Measurements from ENCODE around the gene PDE4B.
"Not testable (repeated sequence)": the region's sequence is repeated elsewhere in the genome, so short reads cannot be mapped to it uniquely, and the experiment has no call there.

Gene PDE4B

DNA sequence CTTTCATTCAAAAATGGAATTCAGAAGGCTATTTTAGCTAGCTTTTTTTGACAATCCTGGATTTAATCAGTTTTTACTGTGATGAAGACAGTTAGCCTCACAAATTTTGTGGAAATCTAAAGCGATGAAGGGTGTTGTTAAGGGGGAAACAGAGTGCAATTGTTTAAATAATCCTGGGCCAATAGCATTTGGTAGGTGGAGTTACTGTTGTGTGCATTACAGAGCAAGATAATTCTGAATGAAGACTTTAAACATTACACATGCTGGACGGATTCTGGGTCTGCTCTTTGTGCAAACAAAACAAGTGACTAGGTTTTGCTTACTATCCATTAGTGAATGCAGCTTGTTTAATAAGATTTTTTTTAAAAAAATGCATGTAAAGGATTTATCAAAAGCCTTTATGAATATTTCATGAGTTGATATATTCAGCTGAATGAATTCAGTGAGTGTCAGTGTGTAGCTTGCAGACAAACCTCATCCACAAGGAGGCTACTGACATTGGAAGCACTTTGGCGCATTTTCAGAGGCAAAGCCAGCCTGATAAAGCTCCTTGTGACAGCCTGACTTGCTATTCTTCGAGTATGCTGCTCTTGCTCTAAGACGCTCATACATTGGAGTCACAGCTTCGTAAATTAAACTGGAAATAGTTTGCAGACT is 199.6 kb downstream of the PDE4B start:
- DNase-seq = peak in 45 of 58 donors; percentile 3 to 83 (median 47)

DNA sequence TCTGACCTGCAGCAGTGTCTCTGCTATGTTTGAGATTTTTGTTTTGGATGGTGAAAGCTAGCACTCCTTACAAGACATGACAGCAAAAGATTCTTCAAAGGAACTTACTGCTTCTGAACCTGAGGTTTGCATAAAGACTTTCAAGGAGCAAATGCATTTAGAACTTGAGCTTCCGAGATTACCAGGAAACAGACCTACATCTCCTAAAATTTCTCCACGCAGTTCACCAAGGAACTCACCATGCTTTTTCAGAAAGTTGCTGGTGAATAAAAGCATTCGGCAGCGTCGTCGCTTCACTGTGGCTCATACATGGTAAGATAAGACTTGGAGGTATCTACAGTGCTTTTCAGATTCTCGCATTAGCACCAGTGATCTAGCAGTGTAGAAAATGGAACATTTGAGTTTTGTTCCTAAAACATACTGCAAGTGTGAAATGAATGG is 200.2 kb downstream of the PDE4B start:
- DNase-seq = peak in 6 of 58 donors; percentile 2 to 61 (median 57)

DNA sequence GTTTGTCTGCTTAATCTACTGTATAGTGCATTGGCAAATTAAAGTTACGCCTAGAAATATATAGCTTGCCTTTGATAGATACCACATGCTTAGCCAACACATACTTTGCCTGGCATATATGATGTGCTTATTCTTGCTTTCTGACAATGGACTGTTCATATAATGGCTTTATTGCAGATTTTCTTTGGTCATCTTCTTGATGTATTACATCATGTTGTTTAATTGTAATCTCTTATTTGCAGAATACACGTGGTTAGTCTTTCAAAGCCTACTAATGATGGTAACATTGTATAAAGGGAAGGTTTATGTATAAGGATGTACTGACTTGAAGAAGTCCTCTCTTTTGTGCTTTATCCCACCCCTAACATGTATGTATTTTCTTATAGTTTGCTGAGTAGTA is 201.5 kb downstream of the PDE4B start:
- no peak for DNase-seq

DNA sequence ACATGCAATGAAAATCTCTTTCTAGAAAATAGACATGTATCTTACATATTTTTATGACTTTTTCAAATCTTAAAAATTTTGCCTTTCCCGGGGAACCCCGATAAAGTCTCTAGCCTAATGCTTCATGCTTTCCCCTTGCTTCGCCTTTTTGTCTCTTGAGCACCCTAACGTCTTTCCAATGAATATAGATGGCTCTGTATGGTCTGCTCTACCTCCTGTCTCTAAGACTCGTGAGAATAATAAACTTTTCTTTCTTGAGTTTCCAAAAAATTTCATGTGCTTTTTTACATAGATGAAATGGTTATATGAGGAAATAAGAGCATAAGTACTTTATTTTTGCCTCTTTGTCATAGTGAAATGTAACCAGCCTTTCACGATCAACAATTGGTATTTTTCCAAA is 202.6 kb downstream of the PDE4B start:
- no peak for DNase-seq

DNA sequence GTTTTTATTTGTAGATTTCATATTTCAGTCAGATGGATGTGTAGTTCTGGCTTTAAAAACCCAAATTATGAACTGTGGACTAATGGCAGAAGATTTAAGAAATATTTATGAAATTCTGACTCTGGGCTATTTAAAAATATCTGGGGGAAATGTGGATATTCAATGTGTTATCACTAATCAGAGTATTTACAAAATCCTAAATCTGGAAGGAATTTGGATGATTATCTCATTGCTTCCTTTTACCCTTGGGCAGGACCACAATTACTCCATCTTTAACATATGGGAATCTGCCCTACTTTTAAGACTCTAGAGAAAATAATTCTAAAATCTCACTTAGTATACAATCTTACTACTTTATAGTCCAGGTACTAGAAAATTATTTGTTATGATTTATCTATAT is 203.2 kb downstream of the PDE4B start:
- DNase-seq = no peak

DNA sequence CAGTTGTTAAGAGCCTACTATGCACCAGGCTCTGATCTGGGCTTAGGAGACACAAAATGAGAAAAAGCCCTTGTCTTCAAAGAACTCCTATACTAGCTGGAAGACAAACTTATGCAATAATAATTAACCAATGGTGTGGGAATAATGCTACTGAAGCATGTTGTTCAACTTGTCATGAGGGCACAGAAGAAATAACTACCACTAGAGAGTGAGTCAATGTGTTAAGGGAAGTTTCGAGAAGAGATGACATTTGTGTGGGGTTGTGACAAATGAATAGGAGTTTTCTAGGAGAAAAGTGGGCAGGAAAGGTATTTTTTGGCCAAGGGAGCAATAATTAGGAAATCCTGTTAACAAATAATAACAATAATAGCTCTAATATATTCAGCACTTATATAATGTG is 205.0 kb downstream of the PDE4B start:
- no peak for DNase-seq

DNA sequence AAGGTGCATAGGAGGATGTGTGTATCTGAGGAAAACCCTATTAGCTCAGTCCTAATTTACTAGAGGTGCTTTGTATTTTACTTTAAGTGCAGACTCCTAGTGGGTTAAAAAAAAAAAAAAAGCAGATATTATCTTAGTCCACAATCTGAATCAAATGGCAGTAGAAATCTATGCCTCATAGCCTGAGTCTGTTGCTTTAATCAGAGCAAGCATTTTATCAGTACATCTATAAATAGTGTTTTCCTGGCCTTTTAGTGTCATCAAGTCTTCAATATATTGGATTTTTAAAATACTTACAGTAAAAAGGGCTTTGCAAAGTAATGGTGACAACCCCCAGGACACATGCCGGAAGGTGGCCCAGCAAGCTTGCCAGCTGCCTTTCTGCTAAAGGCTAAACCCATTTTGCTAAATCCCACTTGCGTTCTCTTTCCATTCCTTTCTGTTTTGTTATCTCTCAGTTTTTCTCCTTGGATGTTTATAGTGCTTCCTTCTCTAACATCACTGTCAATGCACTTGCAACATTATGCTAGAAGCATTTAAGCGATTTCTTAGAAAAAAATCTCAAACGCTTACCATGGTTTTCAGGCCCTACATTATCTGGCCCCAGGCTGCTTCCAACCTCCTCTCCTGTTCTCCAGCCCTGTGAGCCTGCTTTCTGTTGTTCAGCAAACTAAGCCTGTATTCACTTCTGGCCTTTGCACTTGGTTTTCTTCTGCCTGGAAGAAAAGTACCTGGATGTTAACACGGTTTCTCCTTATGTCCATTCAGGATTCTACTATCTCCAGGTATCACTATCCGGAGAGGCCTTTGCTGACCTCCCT is 206.3 kb downstream of the PDE4B start:
- no peak for DNase-seq

DNA sequence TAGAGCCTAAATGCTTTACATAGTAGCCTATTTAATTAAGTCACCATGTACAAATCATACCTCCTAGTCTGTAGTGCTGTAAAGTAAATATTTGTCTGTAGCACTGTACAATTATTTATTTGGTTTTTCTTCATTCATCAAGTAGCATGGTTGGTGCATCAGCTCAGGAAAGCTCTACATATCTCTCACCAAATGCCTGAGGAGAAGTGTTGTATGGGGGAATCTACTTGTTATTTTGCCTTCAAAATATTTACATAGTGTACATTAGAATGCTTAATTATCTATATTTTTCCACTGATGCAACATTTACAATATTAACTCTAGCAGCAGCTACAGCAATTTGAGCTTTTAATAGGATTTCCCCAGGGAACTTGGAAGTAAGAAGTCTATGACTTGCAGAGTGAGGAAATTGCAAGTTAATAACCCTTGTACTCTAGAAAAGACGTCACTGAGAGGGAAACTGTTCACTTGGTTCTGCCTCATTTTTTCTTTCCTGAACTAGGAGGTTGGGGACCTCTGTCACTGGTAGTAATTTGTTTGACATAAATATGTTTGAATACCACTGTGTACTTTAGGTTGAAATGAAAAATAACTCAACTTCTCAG is 207.4 kb downstream of the PDE4B start:
- no peak for DNase-seq

DNA sequence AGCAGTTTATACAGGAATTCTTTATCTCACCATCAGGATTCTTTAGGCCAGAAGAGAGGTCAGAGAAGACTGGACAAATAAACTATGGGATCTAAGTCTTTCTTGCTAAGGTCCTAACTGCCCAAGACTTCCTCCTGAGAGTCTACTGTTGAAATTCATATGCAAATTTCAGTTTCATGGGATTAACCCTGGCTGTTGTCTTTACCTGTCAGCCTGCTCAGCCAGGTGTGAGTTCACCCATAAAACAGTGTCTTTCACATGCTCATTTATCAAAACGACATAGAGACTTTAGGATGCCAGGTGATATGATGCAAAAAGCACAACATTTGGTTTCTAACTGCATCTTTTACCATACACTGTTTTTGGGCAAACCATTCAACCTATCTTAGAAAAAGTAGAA is 211.0 kb downstream of the PDE4B start:
- DNase-seq = no peak

DNA sequence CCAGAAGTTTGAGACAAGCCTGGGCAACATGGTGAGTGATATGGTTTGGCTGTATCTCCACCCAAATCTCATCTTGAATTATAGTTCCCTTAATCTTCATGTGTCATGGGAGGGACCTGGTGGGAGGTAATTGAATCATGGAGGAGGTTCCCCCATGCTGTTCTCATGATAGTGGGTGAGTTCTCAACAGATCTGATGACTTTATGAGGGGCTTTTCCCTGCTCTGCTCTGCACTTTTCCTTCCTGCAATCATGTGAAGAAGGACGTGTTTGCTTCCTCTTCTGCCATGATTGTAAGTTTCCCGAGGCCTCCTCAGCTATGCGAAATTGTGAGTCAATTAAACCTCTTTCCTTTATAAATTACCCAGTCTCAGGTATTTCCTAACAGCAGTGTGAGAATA is 213.8 kb downstream of the PDE4B start:
- not testable (repeated sequence) for DNase-seq

DNA sequence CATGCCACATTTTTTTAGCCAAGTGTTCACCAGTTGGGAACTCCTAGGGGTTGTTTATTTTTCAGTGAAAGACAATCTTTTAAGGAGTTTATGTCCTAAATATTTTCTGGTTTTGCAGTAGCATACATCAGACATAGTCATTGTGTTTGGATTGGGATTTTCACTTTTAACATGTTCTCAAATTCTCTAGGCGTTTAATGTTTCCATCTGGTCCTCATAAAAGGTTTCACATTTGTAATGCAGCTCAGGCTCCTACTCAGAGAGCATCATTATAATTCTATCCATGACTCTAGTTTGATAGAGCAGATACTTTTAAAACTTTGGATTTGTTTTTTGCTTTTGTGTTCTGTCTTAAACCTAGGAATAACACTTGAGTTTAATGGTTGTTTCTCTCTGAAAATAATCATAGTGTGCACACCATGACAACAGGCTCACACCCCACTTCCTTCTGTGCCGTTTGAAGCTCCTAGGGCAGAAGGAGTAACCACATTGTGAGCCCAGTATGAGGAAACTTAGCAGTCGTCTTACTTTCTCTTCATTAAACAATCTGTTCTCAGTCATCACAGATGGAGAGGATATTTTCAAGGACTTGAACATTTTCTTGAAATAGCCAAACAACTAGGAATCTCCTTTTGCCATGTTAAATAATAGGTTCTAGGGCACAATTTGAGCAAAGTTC is 219.6 kb downstream of the PDE4B start:
- no peak for DNase-seq

DNA sequence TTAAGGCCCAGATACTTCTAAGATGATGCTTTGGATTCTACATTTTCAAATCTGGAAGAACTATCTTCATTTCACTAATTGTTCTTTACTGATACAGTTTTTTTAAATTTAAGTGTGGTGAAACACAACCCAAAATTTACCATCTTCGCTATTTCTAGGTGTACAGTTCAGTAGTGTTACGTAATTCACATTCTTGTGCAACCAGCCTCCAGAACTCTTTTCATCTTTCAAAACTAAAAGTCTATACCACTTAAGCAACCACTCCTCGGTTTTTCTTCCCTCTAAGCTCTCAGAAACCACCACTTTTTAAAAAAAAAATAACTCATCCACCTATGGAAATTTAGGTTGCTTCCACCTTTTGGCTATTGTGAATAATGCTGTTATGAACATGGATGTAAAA is 220.7 kb downstream of the PDE4B start:
- no peak for DNase-seq

DNA sequence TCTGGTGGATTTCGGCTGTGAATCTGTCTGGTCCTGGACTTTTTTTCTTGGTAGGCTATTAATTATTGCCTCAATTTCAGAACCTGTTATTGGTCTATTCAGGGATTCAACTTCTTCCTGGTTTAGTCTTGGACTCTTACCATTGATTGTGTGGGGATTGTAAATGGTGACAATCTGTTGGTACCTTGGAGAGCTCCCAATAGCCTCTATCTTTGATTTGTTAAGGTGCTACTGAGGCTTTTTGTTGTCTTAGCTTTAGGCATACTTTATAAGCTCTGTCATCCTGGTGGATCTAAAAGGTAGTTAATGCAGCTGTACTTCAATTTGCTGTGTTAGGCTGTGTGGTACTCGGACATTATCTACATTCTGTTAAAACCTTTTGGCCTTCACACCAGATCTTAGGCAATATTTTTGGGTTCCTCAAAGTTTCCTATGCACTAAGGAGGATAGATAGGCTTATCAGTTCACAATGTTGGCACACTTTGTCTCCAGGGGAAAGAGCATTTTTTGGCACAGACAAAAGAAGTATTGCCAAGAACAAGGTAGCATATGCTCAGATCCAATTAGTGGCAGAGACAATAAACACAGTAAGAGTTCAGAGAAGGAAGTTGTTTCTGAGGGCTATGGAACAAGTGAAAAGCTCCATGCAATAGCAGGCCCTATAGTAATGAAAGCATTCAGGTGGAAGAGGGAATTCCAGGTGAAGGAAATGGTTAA is 230.4 kb downstream of the PDE4B start:
- no peak for DNase-seq

DNA sequence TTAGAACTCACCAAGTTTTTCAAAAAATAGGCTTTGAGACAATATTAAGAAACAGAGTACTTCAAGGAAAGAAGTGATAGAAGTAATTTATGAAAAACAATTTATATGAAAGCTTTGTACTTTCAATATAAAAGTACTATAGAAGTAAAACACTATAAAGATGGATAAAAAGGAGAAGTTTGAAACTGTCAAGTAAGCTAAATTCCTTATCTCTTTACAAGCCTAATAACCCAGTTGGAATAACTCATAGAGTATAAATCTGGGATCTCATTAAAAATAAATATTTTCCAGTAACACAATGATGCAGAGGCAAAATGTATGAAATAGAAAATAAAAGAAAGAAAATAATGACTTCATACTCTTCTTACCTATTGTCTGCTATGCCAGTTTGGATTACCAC is 232.5 kb downstream of the PDE4B start:
- DNase-seq = no peak

DNA sequence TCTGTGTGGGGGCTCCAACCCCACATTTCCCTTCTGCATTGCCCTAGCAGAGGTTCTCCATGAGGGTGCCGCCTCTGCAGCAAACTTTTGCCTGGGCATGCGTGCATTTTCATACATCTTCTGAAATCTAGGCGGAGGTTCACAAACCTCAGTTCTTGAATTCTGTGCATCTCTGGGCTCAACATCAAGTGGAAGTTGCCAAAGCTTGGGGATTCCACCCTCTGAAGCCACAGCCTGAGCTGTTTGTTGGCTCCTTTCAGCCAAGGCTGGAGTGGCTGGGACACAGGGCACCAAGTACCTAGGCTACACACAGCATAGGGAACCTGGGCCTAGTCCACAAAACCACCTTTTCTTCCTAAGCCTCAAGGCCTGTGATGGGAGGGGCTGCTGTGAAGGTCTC is 235.3 kb downstream of the PDE4B start:
- no peak for DNase-seq

DNA sequence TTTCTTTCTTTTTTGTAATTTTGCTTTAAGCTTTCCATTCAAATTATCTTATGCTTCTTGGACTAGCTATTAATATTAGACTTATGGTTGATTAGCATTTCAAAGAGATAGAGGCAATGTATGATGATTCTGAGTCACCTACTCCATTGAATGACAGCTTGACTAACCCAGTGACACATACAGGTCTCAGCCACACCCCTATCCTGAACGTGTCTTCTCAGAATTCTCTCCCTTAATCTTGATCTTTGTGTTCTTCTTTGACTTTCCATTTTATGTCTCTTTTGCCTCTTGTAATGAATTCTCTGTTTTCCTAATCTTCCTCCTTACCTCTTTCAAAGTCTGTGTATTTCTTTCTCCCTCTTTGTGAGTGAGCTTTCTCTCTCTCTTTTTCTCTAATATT is 241.1 kb downstream of the PDE4B start:
- DNase-seq = no peak

DNA sequence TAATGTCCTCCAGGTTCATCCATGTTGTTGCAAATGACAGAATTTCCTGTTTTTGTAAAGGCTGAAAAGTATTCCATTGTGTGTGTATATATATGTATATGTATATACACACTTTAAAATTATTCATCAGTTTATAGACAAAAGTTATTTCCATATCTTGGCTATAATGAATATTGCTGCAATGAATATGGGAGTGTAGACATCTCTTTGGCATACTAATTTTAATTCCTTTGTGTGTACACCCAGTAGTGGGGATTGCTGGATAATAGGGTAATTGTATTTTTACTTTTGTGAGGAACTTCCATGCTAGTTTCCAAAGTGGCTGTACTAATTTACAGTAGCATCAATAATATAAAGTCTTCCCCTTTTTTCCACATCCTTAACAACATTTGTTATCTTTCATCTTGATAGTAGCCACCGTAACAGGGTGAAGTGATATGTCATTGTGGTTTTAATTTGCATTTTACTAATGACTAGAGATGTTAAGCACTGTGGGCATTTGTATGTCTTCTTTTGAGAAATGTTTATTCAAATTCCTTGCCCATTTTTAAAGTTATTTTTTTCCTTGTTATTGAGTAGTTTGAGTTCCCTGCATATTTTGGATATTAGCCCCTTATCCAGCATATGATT is 243.0 kb downstream of the PDE4B start:
- DNase-seq = no peak

DNA sequence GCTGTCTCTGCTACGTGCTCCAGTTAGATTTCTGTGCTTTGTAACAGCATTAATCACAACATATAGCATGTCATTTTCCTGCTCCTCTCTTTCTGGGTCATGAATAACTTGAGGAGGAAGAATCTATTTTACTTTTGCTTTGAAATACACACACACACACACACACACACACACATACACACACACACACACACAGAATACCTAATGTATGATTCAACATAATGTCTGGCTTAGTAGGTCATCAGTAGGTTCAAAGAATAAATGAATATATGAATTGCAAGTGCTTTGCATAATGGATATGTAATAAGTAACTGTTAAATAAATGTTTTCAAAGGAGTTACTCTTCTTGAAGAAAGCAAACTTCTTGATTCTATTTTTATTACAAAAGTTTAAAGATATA is 249.0 kb downstream of the PDE4B start:
- no peak for DNase-seq

DNA sequence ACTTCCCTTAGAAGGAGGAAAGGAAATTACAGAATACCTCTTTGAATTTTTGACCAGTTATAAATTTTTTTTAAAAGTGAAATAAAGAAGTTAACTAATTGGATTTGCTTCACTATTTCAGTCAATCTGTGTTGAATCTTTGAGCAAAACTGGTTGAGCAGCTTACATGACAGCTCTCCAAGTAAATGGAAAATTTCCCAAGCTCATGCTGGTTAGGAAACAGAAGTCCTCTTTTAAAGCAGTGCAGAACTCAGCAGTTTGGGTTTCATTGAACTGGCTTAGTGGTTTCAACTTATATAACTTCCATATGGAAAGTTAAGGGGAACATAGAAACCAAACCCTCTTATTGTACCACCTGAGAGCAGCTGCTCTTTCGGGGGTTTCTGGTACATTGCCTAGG is 250.5 kb downstream of the PDE4B start:
- DNase-seq = no peak

DNA sequence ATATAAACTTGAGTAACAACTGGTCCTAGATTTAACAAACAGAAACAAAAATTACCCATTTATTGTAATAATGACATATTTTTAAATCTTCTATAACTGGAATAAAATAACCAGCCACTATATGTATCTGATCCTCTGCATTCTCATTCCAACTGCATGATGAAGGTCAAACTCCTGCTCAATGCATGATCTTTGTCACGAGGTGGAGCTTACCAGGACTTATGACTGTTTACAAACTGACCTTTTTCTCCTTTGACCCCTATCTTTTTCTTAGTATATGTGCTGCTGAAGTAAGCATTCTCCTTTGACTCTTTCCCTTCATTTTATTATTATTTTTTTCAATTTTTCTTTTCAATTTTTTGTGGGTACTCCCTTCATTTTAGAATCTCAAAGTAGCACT is 252.2 kb downstream of the PDE4B start:
- no peak for DNase-seq

DNA sequence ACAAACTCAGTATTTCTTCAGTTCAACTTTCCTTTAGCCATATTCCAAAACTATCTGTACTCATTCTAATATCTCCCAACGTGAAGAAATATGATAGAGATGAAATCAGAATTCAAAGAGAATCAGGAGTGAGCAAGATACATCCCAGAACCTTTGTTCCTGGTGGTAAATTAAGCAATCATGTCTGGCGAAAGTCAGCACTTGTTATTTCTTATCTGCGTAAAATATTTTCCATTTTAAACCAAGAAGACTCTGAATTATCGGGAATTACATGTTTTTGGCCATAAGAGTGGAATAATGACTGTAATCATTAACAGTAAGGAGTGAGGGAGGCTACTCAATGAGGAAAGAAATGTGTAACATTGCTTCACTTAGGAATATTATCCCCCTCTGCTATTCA is 253.7 kb downstream of the PDE4B start:
- no peak for DNase-seq

All from anterior cingulate cortex (tissue), 58 donors.